ENCODE data around the gene KNSTRN. TPM values are rescaled to one million over a fixed set of nuclear protein-coding genes. Genes with fewer than 3 reads are reported as not detected.

Gene KNSTRN
- total RNA-seq, 2 donors from 2014 or later = 5.4 to 8.4 TPM

DNA sequence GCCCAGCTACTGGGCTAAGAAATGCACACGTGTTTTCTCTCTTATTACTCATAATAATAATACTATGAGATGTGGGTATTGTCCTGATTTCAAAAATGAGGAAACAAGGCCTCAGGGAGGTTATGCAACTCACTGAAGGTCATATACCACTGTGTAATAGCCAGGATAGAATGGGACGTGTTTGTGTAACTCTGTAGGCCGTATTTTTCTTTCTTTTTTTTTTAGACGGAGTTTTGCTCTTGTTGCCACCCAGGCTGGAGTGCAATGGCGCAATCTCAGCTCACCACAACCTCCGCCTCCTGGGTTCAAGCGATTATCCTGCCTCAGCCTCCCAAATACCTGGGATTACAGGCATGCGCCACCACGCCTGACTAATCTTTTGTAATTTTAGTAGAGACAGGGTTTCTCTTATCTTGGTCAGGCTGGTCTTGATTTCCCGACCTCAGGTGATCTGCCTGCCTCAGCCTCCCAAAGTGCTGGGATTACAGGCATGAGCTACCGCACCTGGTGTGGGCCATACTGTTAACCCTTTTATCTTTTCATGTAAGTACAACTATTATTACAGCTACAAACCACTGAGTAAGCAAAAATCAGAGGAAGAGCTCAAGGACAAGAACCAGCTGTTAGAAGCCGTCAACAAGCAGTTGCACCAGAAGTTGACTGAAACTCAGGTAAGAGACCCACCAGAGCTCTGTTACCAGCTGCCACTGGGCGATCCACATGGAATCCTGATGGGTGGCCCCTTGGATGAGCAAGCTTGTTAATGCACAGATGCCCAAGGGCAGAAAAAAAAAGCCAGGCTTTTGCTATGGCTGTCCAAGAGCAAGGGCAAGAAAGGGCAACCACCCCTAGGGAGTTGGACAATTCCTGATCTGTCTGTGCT is 6.7 kb downstream of the KNSTRN start:
- DNase-seq (ENCODE audit: low spot score) = no peak
- intact Hi-C loops (cut with DNase I) = loop anchor here in 1 of 2 donors (5.0 kb wide), 1 partner anchor 1528 kb away; no protein-coding TSS in a partner anchor

GRCh38 chr15:40389824-40390595 is 7.5 kb downstream of the KNSTRN start:
- intact Hi-C loops (cut with DNase I) = loop anchor here in 1 of 2 donors (5.0 kb wide), 1 partner anchor 1527 kb away; no protein-coding TSS in a partner anchor
- no peak for DNase-seq (ENCODE audit: low spot score)

DNA sequence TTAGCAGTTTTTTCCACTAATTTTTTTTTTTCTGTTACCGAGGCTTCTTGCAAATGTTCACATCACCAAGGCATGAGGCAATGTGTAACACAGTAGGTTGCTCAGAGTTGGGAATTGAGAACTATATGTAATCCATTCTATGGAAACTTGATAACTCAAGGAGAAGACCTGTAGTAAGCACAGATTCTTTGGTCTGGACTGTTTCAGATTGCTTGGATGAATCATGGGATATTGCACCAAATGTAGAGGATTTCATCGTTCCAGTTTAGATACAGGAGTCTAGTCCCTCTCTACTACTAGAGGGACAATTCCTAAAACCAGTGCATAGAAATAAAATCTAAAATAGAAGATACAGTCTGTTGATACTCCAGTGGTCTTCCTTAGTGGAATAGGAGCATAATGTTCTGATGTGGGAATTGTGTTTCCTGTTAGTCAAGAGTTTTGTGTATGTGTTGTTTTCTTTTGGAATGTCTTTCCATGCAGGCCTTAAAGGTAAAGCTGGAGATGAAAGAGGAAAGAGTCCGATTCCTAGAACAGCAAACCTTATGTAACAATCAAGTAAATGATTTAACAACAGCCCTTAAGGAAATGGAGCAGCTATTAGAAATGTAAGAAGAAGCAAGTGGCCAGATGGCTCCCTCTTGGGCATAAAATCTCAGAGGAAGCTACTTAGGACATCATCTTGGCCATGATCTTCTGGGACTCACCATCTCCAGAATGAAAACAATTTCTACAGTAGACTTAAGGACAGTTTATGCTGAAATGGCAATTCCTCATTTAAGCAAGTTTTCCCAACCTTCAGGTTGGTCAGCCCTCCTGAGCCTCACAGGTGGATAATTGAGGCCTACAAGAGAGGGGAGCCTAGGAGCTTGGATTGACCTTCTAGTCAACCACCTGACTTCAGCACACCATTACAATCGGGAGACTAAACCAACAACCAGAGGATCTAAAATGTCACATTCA is 10.7 kb downstream of the KNSTRN start:
- intact Hi-C loops (cut with DNase I) = no loop called here
- DNase-seq (ENCODE audit: low spot score) = no peak

DNA sequence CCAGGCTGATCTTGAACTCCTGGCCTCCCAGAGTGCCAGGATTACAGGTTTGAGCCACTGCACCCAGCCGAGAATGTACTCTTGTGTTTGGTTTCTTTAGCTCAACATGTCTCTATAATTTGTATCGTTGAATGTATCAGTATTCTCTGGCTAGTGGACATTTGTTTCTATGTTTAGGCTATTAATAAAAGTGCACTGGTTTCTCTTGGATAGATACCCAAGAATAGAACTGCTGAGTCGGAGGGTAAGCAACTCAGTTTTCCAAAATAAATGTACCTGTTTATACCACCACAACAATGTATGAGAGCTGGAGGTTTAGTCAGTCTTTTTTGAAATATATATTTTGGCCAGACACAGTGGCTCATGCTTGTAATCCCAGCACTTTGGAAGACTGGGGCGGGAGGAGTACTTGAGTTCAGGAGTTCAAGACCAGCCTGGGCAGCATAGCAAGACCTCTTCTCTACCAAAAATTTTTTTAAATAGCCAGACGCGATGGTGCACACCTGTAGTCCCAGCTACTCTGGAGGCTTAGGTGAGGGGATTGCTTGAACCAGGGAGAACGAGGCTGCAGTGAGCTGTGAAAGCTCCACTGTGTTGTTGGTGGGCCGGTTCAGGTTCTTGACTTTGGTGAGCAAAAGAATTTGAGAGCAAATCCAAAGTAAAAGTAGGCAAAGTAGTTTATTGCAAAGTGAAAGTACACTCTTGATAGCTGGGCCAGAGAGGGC is 15.3 kb downstream of the KNSTRN start:
- intact Hi-C loops (cut with DNase I) = no loop called here
- DNase-seq (ENCODE audit: low spot score) = no peak

GRCh38 chr15:40398413-40398873 is 15.9 kb downstream of the KNSTRN start:
- intact Hi-C loops (cut with DNase I) = no loop called here
- no peak for DNase-seq (ENCODE audit: low spot score)

DNA sequence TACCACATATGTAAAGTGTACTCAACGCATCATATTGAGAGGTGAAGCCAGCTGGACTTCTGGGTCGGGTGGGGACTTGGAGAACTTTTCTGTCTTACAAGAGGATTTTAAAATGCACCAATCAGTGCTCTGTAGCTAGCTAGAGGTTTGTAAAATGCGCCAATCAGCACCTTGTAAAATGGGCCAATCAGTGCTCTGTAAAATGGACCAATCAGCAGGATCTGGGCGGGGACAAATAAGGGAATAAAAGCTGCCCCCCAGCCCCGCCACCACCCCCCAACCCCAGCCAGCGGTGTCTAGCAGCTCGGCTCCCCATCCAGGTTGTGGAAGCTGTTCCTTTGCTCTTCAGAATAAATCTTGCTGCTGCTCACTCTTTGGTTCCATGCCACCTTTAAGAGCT is 16.8 kb downstream of the KNSTRN start:
- intact Hi-C loops (cut with DNase I) = no loop called here
- no peak for DNase-seq (ENCODE audit: low spot score)

GRCh38 chr15:40405501-40406381 is 23.2 kb downstream of the KNSTRN start, which contains the start of gene IVD:
Gene IVD (plus strand): TSS chr15:40405795. CDS start chr15:40405828, 33 bp downstream.
- intact Hi-C loops (cut with DNase I) = no loop called here
- DNase-seq (ENCODE audit: low spot score) = peak; percentile 98

DNA sequence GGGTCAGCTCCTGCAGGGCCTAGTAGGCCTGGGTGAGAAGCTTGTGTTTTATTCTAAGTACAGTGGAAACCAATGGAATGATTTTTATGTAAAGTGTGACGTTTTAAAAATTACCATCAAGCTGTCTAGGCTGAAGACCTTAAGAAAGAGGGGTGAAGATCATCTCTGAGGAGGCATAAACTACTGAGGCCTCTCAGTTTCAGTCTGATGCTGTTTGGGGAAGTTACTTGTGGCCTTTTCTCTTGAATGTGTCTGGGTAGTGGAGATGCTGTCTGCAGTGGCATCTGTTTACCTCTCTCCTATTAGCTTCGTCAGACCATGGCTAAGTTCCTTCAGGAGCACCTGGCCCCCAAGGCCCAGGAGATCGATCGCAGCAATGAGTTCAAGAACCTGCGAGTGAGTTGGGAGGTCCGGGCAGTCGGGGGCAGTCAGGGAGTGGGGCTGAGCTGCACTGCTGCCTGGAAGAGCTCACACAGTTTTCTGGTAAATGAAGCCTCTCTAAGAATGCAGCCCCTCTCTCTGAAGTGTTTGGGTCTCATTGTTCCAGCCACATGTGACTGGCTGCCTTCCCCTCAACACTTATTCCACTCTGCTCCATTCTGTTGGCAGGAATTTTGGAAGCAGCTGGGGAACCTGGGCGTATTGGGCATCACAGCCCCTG is 24.9 kb downstream of the KNSTRN start:
- intact Hi-C loops (cut with DNase I) = no loop called here
- peak; percentile 28 for DNase-seq (ENCODE audit: low spot score)

DNA sequence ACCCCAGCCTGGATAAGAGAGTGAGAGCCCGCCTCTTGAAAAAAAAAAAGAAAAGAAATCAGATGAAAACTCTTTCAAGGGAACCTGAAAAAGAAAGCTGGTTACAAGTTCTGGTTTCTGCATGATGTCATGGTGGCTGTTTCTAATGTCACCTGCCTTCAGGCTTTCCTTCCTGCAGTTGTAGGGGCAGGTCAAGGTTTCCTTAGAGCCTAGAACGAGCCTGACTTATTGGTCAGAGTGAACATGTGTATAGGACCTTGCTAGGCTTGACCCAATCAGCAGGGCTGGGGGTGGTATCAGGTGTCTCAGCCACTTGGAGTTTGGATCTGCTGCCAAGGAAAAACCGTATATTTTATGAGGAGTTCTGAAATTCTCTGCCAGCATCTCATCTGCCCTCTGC is 26.8 kb downstream of the KNSTRN start:
- DNase-seq (ENCODE audit: low spot score) = no peak
- intact Hi-C loops (cut with DNase I) = no loop called here

DNA sequence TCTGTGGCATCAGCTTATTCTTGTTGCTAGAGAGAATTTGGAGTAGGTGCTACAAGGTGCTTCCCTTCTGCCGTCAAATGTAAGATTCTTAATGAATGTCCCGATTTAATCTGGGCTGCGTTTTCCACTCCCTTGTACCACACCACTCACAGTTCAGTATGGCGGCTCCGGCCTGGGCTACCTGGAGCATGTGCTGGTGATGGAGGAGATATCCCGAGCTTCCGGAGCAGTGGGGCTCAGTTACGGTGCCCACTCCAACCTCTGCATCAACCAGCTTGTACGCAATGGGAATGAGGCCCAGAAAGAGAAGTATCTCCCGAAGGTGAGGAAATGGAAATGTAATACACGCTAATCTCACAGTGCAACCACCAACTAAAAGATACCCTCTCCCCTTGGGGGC is 28.0 kb downstream of the KNSTRN start:
- intact Hi-C loops (cut with DNase I) = no loop called here
- DNase-seq (ENCODE audit: low spot score) = peak; percentile 58

DNA sequence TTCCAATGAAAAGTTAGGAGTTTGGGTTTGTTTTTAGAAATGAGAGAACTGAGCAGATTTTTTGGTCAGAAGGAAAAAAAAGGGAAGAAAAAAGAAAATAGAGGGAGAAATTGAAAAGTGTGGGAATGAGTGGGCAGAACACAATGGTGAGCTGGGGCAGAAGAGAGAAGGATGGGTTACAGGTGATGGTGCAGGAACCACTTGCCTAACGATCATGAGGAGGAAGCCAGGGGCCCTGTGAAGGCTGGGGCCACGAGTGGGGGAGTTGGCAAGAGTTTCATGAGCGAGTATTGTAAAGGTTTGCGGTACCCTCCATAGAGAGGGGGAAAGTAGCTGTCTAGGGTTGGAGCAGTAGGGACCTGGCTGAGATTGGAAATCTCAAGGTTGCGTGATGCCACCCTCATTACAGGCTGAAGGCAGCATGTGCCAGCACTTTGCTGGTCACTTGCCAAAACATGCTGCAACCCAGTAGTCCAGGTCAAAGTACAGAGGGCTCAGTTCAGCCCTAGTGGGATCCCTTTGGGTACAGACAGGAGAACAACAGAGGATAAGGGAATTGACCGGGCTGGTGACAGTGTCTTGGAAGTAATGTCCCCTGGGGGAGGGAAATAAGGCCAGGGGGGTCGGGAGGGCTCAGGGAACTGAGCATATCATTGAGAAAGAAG is 29.7 kb downstream of the KNSTRN start:
- DNase-seq (ENCODE audit: low spot score) = peak; percentile 38
- intact Hi-C loops (cut with DNase I) = no loop called here

GRCh38 chr15:40413036-40413435 is 30.5 kb downstream of the KNSTRN start:
- DNase-seq (ENCODE audit: low spot score) = peak; percentile 30
- intact Hi-C loops (cut with DNase I) = no loop called here

DNA sequence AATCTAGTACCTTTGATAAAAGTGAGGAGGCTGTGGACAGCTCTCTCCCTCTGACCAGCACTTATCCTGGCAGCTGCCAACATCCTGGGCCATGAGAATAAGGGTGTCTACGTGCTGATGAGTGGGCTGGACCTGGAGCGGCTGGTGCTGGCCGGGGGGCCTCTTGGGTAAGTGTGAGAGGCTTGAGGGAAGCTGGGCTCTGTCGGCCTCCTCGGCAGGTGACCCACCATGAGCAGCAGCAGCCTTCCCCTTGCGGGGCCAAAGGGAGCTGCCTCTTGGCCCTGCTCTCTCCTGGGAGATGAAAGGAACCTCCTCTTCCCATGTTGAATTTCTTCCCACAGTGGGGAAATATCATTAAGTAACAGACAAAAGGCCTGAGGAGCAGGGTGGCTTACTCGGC is 32.3 kb downstream of the KNSTRN start:
- DNase-seq (ENCODE audit: low spot score) = peak; percentile 36
- intact Hi-C loops (cut with DNase I) = no loop called here

DNA sequence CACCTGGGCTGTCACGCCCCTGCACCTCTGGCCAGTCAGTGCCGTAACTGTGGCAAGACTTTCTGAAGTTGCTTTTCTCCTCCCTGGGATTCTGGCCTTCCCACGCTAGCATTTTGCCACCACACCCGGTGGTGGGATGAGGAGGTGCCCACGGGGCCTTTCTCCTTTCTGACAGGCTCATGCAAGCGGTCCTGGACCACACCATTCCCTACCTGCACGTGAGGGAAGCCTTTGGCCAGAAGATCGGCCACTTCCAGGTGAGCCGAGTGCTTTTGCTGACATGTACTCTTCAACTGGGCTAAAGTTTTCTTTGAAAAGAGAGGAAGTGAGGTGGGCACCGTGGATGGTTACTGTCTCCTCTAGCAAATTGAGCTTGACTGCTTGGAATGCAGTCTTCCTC is 32.7 kb downstream of the KNSTRN start:
- peak; percentile 10 for DNase-seq (ENCODE audit: low spot score)
- intact Hi-C loops (cut with DNase I) = no loop called here

GRCh38 chr15:40416056-40416455 is 33.5 kb downstream of the KNSTRN start:
- intact Hi-C loops (cut with DNase I) = no loop called here
- DNase-seq (ENCODE audit: low spot score) = peak; percentile 63

DNA sequence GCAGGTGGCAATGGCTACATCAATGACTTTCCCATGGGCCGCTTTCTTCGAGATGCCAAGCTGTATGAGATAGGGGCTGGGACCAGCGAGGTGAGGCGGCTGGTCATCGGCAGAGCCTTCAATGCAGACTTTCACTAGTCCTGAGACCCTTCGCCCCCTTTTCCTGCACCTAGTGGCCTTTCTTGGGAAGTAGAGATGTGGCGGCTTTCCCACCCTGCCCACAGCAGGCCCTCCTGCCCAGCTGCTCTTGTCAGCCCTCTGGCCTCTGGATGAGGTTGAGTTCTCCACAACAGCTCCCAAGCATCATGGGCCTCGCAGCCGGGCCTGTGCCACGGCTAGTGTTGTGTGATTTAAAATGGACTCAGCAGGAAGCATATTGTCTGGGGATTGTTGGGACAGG is 35.6 kb downstream of the KNSTRN start:
- DNase-seq (ENCODE audit: low spot score) = peak; percentile 12
- intact Hi-C loops (cut with DNase I) = loop anchor here in 1 of 2 donors (2.0 kb wide), 1 partner anchor 53 kb away; no protein-coding TSS in a partner anchor
